ENCODE data around the gene TUBGCP6.
A peak's percentile ranks its signal among the peaks of the same experiment; 100 is the strongest.

TUBGCP6 gene, protein sequence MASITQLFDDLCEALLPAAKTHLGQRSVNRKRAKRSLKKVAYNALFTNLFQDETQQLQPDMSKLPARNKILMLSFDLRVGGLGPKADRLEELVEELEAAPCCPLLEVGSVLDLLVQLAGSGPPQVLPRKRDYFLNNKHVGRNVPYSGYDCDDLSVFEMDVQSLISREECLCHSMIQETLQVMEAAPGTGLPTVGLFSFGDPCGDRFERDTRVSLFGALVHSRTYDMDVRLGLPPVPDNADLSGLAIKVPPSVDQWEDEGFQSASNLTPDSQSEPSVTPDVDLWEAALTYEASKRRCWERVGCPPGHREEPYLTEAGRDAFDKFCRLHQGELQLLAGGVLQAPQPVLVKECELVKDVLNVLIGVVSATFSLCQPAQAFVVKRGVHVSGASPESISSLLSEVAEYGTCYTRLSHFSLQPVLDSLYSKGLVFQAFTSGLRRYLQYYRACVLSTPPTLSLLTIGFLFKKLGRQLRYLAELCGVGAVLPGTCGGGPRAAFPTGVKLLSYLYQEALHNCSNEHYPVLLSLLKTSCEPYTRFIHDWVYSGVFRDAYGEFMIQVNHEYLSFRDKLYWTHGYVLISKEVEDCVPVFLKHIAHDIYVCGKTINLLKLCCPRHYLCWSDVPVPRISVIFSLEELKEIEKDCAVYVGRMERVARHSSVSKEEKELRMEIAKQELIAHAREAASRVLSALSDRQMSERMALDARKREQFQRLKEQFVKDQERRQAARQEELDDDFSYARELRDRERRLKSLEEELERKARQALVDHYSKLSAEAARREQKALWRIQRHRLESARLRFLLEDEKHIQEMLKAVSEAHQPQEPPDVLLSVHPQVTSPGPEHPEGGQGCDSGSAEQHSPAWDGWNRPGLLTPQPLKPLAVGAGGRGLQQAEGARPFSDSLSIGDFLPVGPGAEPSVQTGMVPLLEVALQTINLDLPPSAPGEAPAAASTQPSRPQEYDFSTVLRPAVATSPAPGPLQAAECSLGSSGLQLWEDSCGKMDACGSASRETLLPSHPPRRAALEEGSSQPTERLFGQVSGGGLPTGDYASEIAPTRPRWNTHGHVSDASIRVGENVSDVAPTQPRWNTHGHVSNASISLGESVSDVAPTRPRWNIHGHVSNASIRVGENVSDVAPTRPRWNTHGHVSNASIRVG (N-terminal part only)

DNA sequence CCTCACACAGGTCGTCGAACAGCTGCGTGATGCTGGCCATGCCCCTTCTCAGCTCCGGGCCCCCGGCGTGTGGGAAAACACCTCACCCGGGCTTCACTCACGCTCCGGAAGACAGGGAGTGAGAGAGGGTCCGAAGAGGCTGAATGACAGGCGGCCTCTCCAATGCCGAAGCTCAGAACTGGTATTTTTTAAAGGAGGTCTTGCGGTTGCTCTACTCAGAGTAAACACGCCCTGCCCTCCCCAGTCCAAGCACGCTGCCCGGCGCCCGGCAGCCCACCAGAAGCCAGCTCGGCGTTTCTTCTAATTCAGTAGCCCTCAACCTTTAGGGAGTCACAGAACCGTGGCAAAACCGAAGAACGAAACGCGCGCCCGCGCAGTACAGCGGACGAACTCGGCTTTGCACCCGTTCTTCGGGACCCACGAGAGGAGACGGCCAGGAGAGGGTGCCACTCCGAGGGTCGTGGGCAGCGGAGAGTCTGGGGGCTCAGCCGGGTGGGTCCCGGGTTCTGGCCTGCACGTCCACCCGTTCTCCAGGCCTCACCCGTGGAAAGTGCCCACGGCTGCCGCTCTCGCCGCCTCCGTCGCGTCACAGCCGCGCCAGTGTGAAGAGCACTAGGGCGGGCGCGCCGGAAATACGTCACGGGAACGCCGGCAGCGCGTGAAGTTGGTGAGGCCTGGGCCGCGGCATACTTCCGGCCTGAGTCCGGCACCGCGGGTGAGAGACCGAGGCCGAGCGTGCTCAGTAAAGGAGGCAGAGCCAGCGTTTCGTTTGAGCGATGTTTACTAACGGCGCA, at the start of gene TUBGCP6:
TUBGCP6 (minus strand) TSS at position 604 of the 794 bp plus-strand sequence; CDS start at position 40, 564 bp downstream.
- H3K36me3 ChIP-seq (ENCODE audit: insufficient read depth) = no peaks in the 10 kb centered on the region
- H3K27ac ChIP-seq = peak within 1 kb of the TSS; percentile 68
- peak within 1 kb of the TSS; percentile 66 for H3K4me2 ChIP-seq
- H3K9ac ChIP-seq = peak within 1 kb of the TSS; percentile 74
- no peaks in the 10 kb centered on the region for H4K20me1 ChIP-seq (ENCODE audit: insufficient read depth)
- H3K4me3 ChIP-seq (IDR thresholded peaks at IDR 0.05; ENCODE audit: insufficient read depth, low read depth, low read length) = no peak within 1 kb of the TSS
- no peaks in the 10 kb centered on the region for H3K27me3 ChIP-seq (ENCODE audit: insufficient read depth, low read depth)
- TF ChIP-seq, protein P1, sequence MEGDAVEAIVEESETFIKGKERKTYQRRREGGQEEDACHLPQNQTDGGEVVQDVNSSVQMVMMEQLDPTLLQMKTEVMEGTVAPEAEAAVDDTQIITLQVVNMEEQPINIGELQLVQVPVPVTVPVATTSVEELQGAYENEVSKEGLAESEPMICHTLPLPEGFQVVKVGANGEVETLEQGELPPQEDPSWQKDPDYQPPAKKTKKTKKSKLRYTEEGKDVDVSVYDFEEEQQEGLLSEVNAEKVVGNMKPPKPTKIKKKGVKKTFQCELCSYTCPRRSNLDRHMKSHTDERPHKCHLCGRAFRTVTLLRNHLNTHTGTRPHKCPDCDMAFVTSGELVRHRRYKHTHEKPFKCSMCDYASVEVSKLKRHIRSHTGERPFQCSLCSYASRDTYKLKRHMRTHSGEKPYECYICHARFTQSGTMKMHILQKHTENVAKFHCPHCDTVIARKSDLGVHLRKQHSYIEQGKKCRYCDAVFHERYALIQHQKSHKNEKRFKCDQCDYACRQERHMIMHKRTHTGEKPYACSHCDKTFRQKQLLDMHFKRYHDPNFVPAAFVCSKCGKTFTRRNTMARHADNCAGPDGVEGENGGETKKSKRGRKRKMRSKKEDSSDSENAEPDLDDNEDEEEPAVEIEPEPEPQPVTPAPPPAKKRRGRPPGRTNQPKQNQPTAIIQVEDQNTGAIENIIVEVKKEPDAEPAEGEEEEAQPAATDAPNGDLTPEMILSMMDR (conservative IDR thresholded peaks at IDR 0.05; ENCODE audit: low read depth, low read length) = no peak
- H2AFZ ChIP-seq (ENCODE audit: low read depth) = peak within 1 kb of the TSS; percentile 59; the same call in 1 of the 2 replicates
- peaks cover 25% of the 10 kb centered on the region; the same call in 1 of the 2 replicates for H3K79me2 ChIP-seq (ENCODE audit: insufficient read depth, low read depth)
- peaks cover 8% of the 10 kb centered on the region for H3K4me1 ChIP-seq (ENCODE audit: low read depth, poor library complexity, severe bottlenecking)

DNA sequence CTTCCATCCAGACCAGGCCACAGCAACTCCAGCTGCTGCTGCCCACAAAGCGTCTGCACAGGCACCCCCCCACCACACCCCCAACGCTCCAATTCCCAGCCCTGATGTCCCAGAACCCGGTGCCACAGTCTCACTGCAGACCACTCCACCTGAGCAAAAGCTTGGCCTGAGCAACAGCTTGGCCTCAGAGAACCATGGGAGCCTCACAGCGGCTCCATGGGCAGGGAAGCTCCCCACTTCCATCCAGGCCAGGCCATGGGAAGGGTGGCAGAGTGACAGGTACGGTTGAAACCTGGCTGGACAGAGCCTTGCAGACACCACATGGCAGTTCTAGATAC, 49.5 kb upstream of the TUBGCP6 start:
- H3K27me3 ChIP-seq (ENCODE audit: insufficient read depth, low read depth) = no peaks in the 10 kb centered on the region
- no peak overlapping the region for H3K9ac ChIP-seq
- H2AFZ ChIP-seq (ENCODE audit: low read depth) = no peak overlapping the region
- no peak overlapping the region for H3K4me2 ChIP-seq
- H3K36me3 ChIP-seq (ENCODE audit: insufficient read depth) = no peaks in the 10 kb centered on the region
- H3K79me2 ChIP-seq (ENCODE audit: insufficient read depth, low read depth) = no peaks in the 10 kb centered on the region
- H4K20me1 ChIP-seq (ENCODE audit: insufficient read depth) = no peaks in the 10 kb centered on the region
- TF ChIP-seq, protein P1 (conservative IDR thresholded peaks at IDR 0.05; ENCODE audit: low read depth, low read length) = no peak
- no peak overlapping the region for H3K27ac ChIP-seq
- H3K4me1 ChIP-seq (ENCODE audit: low read depth, poor library complexity, severe bottlenecking) = no peaks in the 10 kb centered on the region
- no peak overlapping the region for H3K4me3 ChIP-seq (IDR thresholded peaks at IDR 0.05; ENCODE audit: insufficient read depth, low read depth, low read length)

DNA sequence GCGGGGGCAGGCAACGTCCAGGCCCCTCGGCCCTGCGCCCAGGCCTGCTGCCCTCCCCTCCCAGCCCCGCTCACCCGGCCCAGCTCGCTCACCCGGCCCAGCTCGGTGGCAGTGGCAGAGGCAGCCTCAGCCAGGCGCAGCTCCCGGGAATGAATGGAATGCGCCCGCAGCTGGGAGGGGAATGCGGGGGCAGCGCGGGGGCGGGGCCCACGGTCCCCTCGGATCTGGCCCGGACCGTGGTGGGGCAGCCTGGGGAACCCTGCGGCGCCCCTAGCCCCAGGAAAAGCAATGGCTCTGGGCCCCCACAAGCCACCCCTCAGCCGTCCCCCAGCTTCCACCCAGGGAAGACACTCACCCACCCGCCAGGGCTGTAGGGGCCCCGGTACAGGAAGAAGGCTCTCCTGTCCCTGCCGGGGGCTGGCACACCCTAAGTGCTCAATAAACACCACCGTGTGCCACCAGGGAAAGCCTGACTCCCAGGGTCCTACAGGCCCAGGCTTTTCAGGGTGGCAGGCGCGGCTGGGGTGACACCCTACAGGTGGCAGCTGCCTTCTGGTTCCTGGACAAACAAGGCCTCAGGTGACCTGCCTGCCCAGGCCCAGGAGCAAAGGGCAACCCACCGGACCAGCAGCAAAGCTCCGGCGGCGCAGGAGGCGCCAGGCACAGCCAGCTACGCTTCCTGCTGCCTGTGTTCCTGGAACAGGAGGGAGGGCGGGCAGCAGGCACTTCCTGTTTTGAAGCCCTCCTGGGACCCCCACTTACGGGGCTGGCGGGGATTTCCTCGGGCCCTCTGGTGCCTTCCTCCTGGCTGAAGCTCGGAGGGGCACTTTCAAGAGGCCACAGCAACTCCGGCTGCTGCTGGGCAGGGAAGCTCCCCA, 48.9 kb upstream of the TUBGCP6 start:
- Histone ChIP-seq H3K27ac (no peak overlapping the region), H3K4me1 (ENCODE audit: low read depth, poor library complexity, severe bottlenecking) (no peaks in the 10 kb centered on the region), H3K79me2 (ENCODE audit: insufficient read depth, low read depth) (no peaks in the 10 kb centered on the region), H3K36me3 (ENCODE audit: insufficient read depth) (no peaks in the 10 kb centered on the region), H3K4me2 (no peak overlapping the region), H4K20me1 (ENCODE audit: insufficient read depth) (no peaks in the 10 kb centered on the region), H3K27me3 (ENCODE audit: insufficient read depth, low read depth) (no peaks in the 10 kb centered on the region), H3K4me3 (IDR thresholded peaks at IDR 0.05; ENCODE audit: insufficient read depth, low read depth, low read length) (no peak overlapping the region), H3K9ac (no peak overlapping the region), H2AFZ (ENCODE audit: low read depth) (no peak overlapping the region)
- TF ChIP-seq, protein P1 (conservative IDR thresholded peaks at IDR 0.05; ENCODE audit: low read depth, low read length) = no peak

Data from KMS-11 (cell line).